Endothelial cell of umbilical vein (primary cell): ENCODE measurements around the gene RAN. TPM values are rescaled to one million over a fixed set of nuclear protein-coding genes. Genes with fewer than 3 reads are reported as not detected.

Source experiments
- BruUV-seq: library from RNA; stranded (reverse); fragments of 400-500 nt; replicated peaks from 2 replicates; lab custom pipeline; 2021; lab: Mats Ljungman, UMichigan
- CTCF ChIA-PET: fragments of 300-600, 350-600 bp; sonication (Branson Sonifier 250); formaldehyde crosslinking; loops from one replicate; lab custom pipeline; 2021; ENCODE audit warnings: antibody characterized with exemption, inconsistent platforms; lab: Charles Lee
- POLR2A ChIA-PET: fragments of 300-600, 350-600 bp; sonication (Branson Sonifier 250); formaldehyde crosslinking; loops from one replicate; lab custom pipeline; 2021; ENCODE audit warnings: antibody characterized with exemption, inconsistent platforms; lab: Charles Lee
- DNase-seq: peaks from one replicate; pipeline ENCODE4 v3.0.0-alpha.2; 2011; ENCODE audit warnings: low read depth, low spot score
- FAIRE-seq: peaks from 2 replicates; lab custom pipeline; 2011; peaks lifted over from hg19 to GRCh38; lab: Jason Lieb, UNC
- H2AFZ ChIP-seq: 2 replicates; pipeline ENCODE4 v1.6.0; 2012; ENCODE audit warnings: low read depth, low read length, control low read depth, inconsistent platforms
- H3K27ac ChIP-seq: 2 replicates; pipeline ENCODE4 v1.5.1; 2011; ENCODE audit warnings: low read depth, mild to moderate bottlenecking, control low read depth, low read length, moderate library complexity; ENCODE audit not compliant: insufficient read depth
- H3K27me3 ChIP-seq, 2 experiments: 2 replicates each; pipeline versions ENCODE4 v1.6.0 to v1.6.1; 2011; ENCODE audit warnings: low read length in 2 of 2, mixed read lengths in 1 of 2; ENCODE audit not compliant: control insufficient read depth in 2 of 2, insufficient read depth in 2 of 2
- H3K36me3 ChIP-seq, 2 experiments: 2 replicates in 1 of 2; 3 replicates in 1 of 2; pipeline ENCODE4 v1.5.1; 2011; ENCODE audit warnings: low read length in 2 of 2, mild to moderate bottlenecking in 1 of 2, moderate library complexity in 1 of 2; ENCODE audit not compliant: control insufficient read depth in 2 of 2, insufficient read depth in 2 of 2; ENCODE audit errors: extremely low read depth in 1 of 2
- H3K4me1 ChIP-seq: 3 replicates; pipeline ENCODE4 v1.5.1; 2011; ENCODE audit warnings: mild to moderate bottlenecking, low read length; ENCODE audit not compliant: control insufficient read depth, insufficient read depth; ENCODE audit errors: extremely low read depth
- H3K4me2 ChIP-seq: 2 replicates; pipeline ENCODE4 v1.6.1; 2011; ENCODE audit warnings: low read length, control low read depth, mixed read lengths; ENCODE audit not compliant: insufficient read depth
- H3K4me3 ChIP-seq, 3 experiments: fragments of 200-600 bp in 1 of 3; sonication (generic), shearing (Covaris generic) in 1 of 3; replicated peaks in 1 of 3; 2 replicates each; pipeline ENCODE4 v1.5.1; 2011 to 2016; ENCODE audit warnings: control low read depth in 3 of 3, low read length in 3 of 3, mild to moderate bottlenecking in 2 of 3, inconsistent platforms in 1 of 3, low read depth in 1 of 3, moderate library complexity in 1 of 3; ENCODE audit not compliant: insufficient read depth in 1 of 3
- H3K79me2 ChIP-seq: 2 replicates; pipeline ENCODE4 v1.6.0; 2012; ENCODE audit warnings: low read length, inconsistent platforms; ENCODE audit not compliant: control insufficient read depth, insufficient read depth
- H3K9ac ChIP-seq: replicated peaks from 2 replicates; pipeline ENCODE3; 2011; ENCODE audit warnings: low read length, control low read depth; ENCODE audit not compliant: insufficient read depth; ENCODE audit errors: extremely low read depth
- H3K9me1 ChIP-seq: replicated peaks from 3 replicates; pipeline ENCODE4 v1.6.0; 2011; ENCODE audit warnings: mild to moderate bottlenecking, low read length; ENCODE audit not compliant: control insufficient read depth, insufficient read depth; ENCODE audit errors: extremely low read depth
- H3K9me3 ChIP-seq: replicated peaks from 2 replicates; pipeline ENCODE4 v1.5.1; 2012; ENCODE audit warnings: low read length, inconsistent platforms; ENCODE audit not compliant: control insufficient read depth, insufficient read depth
- H4K20me1 ChIP-seq: replicated peaks from 2 replicates; pipeline ENCODE3; 2011; ENCODE audit warnings: mild to moderate bottlenecking, low read length; ENCODE audit not compliant: control insufficient read depth, insufficient read depth; ENCODE audit errors: extremely low read depth
- EZH2 ChIP-seq: IDR thresholded peaks from 2 replicates; pipeline ENCODE4 v1.6.1; 2012; ENCODE audit warnings: borderline replicate concordance, low read depth, mild to moderate bottlenecking, moderate library complexity, low read length, inconsistent platforms; ENCODE audit not compliant: severe bottlenecking
- FOS ChIP-seq: IDR thresholded peaks from 2 replicates; pipeline ENCODE4 v1.6.1; 2011; ENCODE audit warnings: mild to moderate bottlenecking, low read length, moderate library complexity, borderline replicate concordance; ENCODE audit not compliant: insufficient read depth
- GATA2 ChIP-seq: IDR thresholded peaks from 2 replicates; pipeline ENCODE4 v1.7.0; 2011; ENCODE audit warnings: low read depth, mild to moderate bottlenecking, moderate library complexity, mixed read lengths, low read length; ENCODE audit not compliant: insufficient read length, insufficient read depth
- JUN ChIP-seq: IDR thresholded peaks from 2 replicates; pipeline ENCODE4 v1.6.1; 2011; ENCODE audit warnings: borderline replicate concordance, low read depth; ENCODE audit not compliant: insufficient read length, insufficient read depth
- MYC ChIP-seq: IDR thresholded peaks from one replicate; pipeline ENCODE4 v1.6.1; 2011; ENCODE audit warnings: mild to moderate bottlenecking, low read depth, low read length
- POLR2A ChIP-seq: IDR thresholded peaks from 2 replicates; pipeline ENCODE4 v1.6.1; 2012; ENCODE audit warnings: low read depth, mild to moderate bottlenecking, control low read depth, low read length
- POLR2AphosphoS5 ChIP-seq: IDR thresholded peaks from 2 replicates; pipeline ENCODE4 v1.6.1; 2012; ENCODE audit warnings: low read depth, mild to moderate bottlenecking, control low read depth, low read length, moderate library complexity; ENCODE audit not compliant: insufficient read depth
- dilution Hi-C: fragments of 300-500 bp; cut with MboI; formaldehyde crosslinking; loops from one replicate; pipeline ENCODE4 v1.15.0; 2019; ENCODE audit warnings: low sequenced_read_pairs; ENCODE audit not compliant: extremely low pct_ligation_motif_present
- intact Hi-C: fragments of 100-400 bp; cut with micrococcal nuclease; formaldehyde crosslinking; loops from one replicate; pipeline ENCODE4 v1.10.0; 2022
- polyA plus RNA-seq, 4 experiments: library from polyadenylated mRNA; depleted of rRNA in 3 of 4; stranded (reverse) in 3 of 4; unstranded in 1 of 4; fragments of >200 nt; gene quantifications; 2 replicates each; pipeline versions ENCODE4 v1.2.1 to v1.2.3, GENCODE V29; 2011 to 2012; ENCODE audit warnings: missing spikeins in 1 of 4
- total RNA-seq: library from RNA; stranded (reverse); gene quantifications from 2 replicates; pipeline ENCODE4 v1.2.3, GENCODE V29; 2021
- TF ChIP-seq, protein P1 (sequence below): IDR thresholded peaks from 2 replicates; pipeline ENCODE4 v1.6.1; 2011; ENCODE audit not compliant: insufficient read depth, insufficient read length
- TF ChIP-seq, protein P2 (sequence below), 2 donors: IDR thresholded peaks; 1 replicate in 1 of 2; 2 replicates in 1 of 2; pipeline ENCODE4 v1.5.1; 2011; ENCODE audit warnings: low read length in 2 of 2, mild to moderate bottlenecking in 2 of 2, moderate library complexity in 2 of 2, control low read depth in 1 of 2, inconsistent platforms in 1 of 2, low read depth in 1 of 2; ENCODE audit not compliant: insufficient read depth in 1 of 2; ENCODE audit errors: extremely low read depth in 1 of 2

The RAN gene
- total and polyA plus RNA-seq, 2 donors (not counting 3 experiments of a cell fraction or from before 2014, with no cell fraction given): 1,075 to 1,205 TPM

DNA sequence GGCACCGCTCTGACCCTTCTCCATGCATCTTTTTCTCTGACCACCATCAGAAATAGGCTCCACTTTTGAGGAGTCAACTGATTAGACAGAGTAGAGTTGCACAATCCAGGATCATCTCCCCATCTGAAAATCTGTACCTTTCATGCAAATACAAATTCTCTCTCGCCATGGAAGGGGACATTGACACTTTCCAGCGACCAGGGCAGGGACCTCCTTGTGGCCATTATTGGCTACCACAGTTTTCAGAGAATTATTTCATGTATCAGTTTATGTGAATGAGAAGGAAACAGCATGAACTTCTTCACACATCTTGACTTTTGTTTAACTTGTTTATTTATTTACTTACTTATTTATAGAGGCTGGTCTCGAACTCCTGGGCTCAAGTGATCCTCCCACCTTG, 13.8 kb upstream of the RAN start:
- no peak overlapping the region for H2AFZ ChIP-seq
- H4K20me1 ChIP-seq: no peaks in the 10 kb centered on the region
- ChIA-PET CTCF (interaction anchor here (1.3 kb wide), 1 partner anchor 10 kb away, joined by 4 read pairs; no protein-coding TSS in a partner anchor), POLR2A (no interaction called here)
- DNase-seq (no peak), FAIRE-seq (no peak)
- BruUV-seq: no TSS peak
- no peaks in the 10 kb centered on the region for H3K79me2 ChIP-seq
- no peaks in the 10 kb centered on the region for H3K4me1 ChIP-seq
- no peak for TF ChIP-seq POLR2AphosphoS5
- TF ChIP-seq JUN: no peak
- TF ChIP-seq GATA2: no peak
- TF ChIP-seq, protein P1, sequence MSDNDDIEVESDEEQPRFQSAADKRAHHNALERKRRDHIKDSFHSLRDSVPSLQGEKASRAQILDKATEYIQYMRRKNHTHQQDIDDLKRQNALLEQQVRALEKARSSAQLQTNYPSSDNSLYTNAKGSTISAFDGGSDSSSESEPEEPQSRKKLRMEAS: no peak
- no peak for TF ChIP-seq POLR2A
- TF ChIP-seq MYC: no peak
- TF ChIP-seq FOS: no peak
- intact Hi-C loops (no loop called here), dilution Hi-C loops (no loop called here)
- H3K27ac ChIP-seq: no peak overlapping the region
- no peaks in the 10 kb centered on the region for H3K9me1 ChIP-seq
- H3K4me3 ChIP-seq: no peak overlapping the region
- H3K9me3 ChIP-seq: no peaks in the 10 kb centered on the region
- H3K9ac ChIP-seq: no peak overlapping the region
- no peak overlapping the region for H3K4me2 ChIP-seq
- peaks cover 0 to 2% of the 10 kb centered on the region in 2 experiments for H3K27me3 ChIP-seq
- no peaks in the 10 kb centered on the region for H3K36me3 ChIP-seq

DNA sequence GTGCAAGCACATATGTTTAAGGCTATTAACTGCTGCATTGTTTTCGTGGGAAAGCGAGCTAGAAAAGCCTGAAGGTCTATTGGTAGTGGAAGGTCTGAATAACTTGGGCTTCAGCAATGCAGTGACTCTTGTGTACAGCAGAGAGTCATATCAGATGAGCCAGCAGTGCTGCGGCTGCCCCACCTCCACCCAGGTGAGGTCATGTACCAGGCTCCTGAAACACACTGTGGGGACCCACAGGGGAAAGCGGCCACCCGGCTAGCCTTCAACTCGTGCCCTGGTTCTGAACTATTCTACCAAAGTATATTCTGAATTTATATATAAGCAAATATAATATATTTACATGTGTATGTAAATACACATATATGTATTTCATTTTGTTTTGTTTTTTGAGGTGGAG, 12.7 kb upstream of the RAN start:
- no peak overlapping the region for H2AFZ ChIP-seq
- intact Hi-C loops: no loop called here
- H3K36me3 ChIP-seq: no peaks in the 10 kb centered on the region
- no peak overlapping the region for H3K27ac ChIP-seq
- H3K9me1 ChIP-seq: no peaks in the 10 kb centered on the region
- ChIA-PET POLR2A (no interaction called here), CTCF (no interaction called here)
- no peak overlapping the region for H3K4me2 ChIP-seq
- H3K9me3 ChIP-seq: no peaks in the 10 kb centered on the region
- H4K20me1 ChIP-seq: no peaks in the 10 kb centered on the region
- dilution Hi-C loops: no loop called here
- no peaks in the 10 kb centered on the region for H3K79me2 ChIP-seq
- BruUV-seq: no TSS peak
- H3K4me3 ChIP-seq: no peak overlapping the region
- no peaks in the 10 kb centered on the region for H3K27me3 ChIP-seq
- H3K9ac ChIP-seq: no peak overlapping the region
- no peaks in the 10 kb centered on the region for H3K4me1 ChIP-seq
- TF ChIP-seq MYC (no peak), FOS (no peak), POLR2AphosphoS5 (no peak), JUN (no peak), POLR2A (no peak), GATA2 (no peak), EZH2 (no peak)
- TF ChIP-seq, protein P2, sequence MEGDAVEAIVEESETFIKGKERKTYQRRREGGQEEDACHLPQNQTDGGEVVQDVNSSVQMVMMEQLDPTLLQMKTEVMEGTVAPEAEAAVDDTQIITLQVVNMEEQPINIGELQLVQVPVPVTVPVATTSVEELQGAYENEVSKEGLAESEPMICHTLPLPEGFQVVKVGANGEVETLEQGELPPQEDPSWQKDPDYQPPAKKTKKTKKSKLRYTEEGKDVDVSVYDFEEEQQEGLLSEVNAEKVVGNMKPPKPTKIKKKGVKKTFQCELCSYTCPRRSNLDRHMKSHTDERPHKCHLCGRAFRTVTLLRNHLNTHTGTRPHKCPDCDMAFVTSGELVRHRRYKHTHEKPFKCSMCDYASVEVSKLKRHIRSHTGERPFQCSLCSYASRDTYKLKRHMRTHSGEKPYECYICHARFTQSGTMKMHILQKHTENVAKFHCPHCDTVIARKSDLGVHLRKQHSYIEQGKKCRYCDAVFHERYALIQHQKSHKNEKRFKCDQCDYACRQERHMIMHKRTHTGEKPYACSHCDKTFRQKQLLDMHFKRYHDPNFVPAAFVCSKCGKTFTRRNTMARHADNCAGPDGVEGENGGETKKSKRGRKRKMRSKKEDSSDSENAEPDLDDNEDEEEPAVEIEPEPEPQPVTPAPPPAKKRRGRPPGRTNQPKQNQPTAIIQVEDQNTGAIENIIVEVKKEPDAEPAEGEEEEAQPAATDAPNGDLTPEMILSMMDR (IDR thresholded peaks at IDR 0.05; ENCODE audit: extremely low read depth in 1 of 2, insufficient read depth in 1 of 2, low read depth in 1 of 2, low read length in 2 of 2): no peak
- TF ChIP-seq, protein P1: no peak
- DNase-seq: no peak
- no peak for FAIRE-seq
